Common myeloid progenitor, CD34-positive (primary cell): ENCODE measurements around the gene SORL1-AS1.

ENCODE experiments used
- CTCF ChIA-PET: fragments of 350-600 bp; sonication (Branson Sonifier 250); formaldehyde crosslinking; loops from one replicate; lab custom pipeline; 2021; ENCODE audit warnings: antibody characterized with exemption; lab: Charles Lee
- POLR2A ChIA-PET: fragments of 350-600 bp; sonication (Branson Sonifier 250); formaldehyde crosslinking; loops from one replicate; lab custom pipeline; 2021; ENCODE audit warnings: antibody characterized with exemption; lab: Charles Lee
- DNase-seq, 3 donors: peaks; one replicate each; pipeline versions ENCODE4 v3.0.0 to v3.0.0-alpha.2; 2013
- H3K27ac ChIP-seq, 2 experiments: 1 replicate in 1 of 2; 2 replicates in 1 of 2; pipeline ENCODE4 v1.7.0; 2013; ENCODE audit warnings: inconsistent platforms in 2 of 2, low read length in 2 of 2, mild to moderate bottlenecking in 2 of 2, low read depth in 1 of 2, moderate library complexity in 1 of 2; ENCODE audit not compliant: severe bottlenecking in 2 of 2, insufficient read depth in 1 of 2, poor library complexity in 1 of 2
- H3K27me3 ChIP-seq, 5 experiments: replicated peaks in 2 of 5; 1 replicate in 3 of 5; 2 replicates in 2 of 5; pipeline versions ENCODE4 v1.6.1 to v1.7.0; 2013; ENCODE audit warnings: low read length in 4 of 5, mild to moderate bottlenecking in 2 of 5, moderate library complexity in 2 of 5, inconsistent platforms in 1 of 5; ENCODE audit not compliant: insufficient read depth in 5 of 5, control insufficient read depth in 4 of 5
- H3K36me3 ChIP-seq, 4 experiments: 1 replicate in 2 of 4; 2 replicates in 2 of 4; pipeline versions ENCODE4 v1.6.1 to v1.7.0; 2013; ENCODE audit warnings: low read length in 3 of 4, control low read depth in 1 of 4, mild to moderate bottlenecking in 1 of 4; ENCODE audit not compliant: control insufficient read depth in 4 of 4, insufficient read depth in 4 of 4
- H3K4me1 ChIP-seq, 4 experiments: 1 replicate in 3 of 4; 2 replicates in 1 of 4; pipeline versions ENCODE4 v1.6.1 to v1.7.1; 2013; ENCODE audit warnings: low read length in 3 of 4, mild to moderate bottlenecking in 3 of 4, control low read depth in 1 of 4, inconsistent platforms in 1 of 4, moderate library complexity in 1 of 4; ENCODE audit not compliant: control insufficient read depth in 4 of 4, insufficient read depth in 4 of 4; ENCODE audit errors: control extremely low read depth in 1 of 4
- H3K4me3 ChIP-seq, 7 experiments: 1 replicate in 4 of 7; 2 replicates in 3 of 7; pipeline versions ENCODE4 v1.5.1 to v1.7.0; 2013; ENCODE audit warnings: mild to moderate bottlenecking in 7 of 7, low read length in 6 of 7, moderate library complexity in 6 of 7, inconsistent platforms in 2 of 7, low read depth in 2 of 7, control low read depth in 1 of 7; ENCODE audit not compliant: insufficient read depth in 4 of 7, control insufficient read depth in 1 of 7; ENCODE audit errors: extremely low read depth in 1 of 7
- H3K9me3 ChIP-seq, 5 experiments: 1 replicate in 4 of 5; 2 replicates in 1 of 5; pipeline versions ENCODE4 v1.6.1 to v1.7.1; 2013; ENCODE audit warnings: low read length in 4 of 5, mild to moderate bottlenecking in 2 of 5, inconsistent platforms in 1 of 5, low read depth in 1 of 5, moderate library complexity in 1 of 5; ENCODE audit not compliant: control insufficient read depth in 4 of 5, insufficient read depth in 2 of 5; ENCODE audit errors: control extremely low read depth in 1 of 5
- WGBS: methylation state at CpG from one replicate; pipeline ENCODE4 v1.1.5; 2013; ENCODE audit not compliant: insufficient coverage; 5-methylcytosine and 5-hydroxymethylcytosine counted together

Gene SORL1-AS1

GRCh38 chr11:121452609-121453150 is at the start of gene SORL1-AS1:
Gene SORL1-AS1 (minus strand): TSS chr11:121452967.
- 0% methylated on average over 12 of the region's 21 CpGs for WGBS
- Histone ChIP-seq H3K9me3 (peaks cover 0 to 1% (median 0%) of the 10 kb centered on the region in 5 experiments), H3K4me3 (peak within 1 kb of the TSS; percentile 77 to 98 (median 95)), H3K36me3 (peaks cover 0 to 5% (median 3%) of the 10 kb centered on the region in 4 experiments), H3K27me3 (no peaks in the 10 kb centered on the region), H3K27ac (peak within 1 kb of the TSS in 1 of 2 experiments; percentile 44), H3K4me1 (peaks cover 47 to 77% (median 72%) of the 10 kb centered on the region in 4 experiments)
- CTCF ChIA-PET = interaction anchor here (1.3 to 4.3 kb wide), 6 partner anchors 14 to 119 kb away, joined by 3 to 50 read pairs (median 9); no protein-coding TSS in a partner anchor
- POLR2A ChIA-PET = interaction anchor here (1.4 kb wide), 1 partner anchor 135 kb away, joined by 5 read pairs; no protein-coding TSS in a partner anchor
- DNase-seq = peak in 2 of 3 donors; percentile 83 to 87

DNA sequence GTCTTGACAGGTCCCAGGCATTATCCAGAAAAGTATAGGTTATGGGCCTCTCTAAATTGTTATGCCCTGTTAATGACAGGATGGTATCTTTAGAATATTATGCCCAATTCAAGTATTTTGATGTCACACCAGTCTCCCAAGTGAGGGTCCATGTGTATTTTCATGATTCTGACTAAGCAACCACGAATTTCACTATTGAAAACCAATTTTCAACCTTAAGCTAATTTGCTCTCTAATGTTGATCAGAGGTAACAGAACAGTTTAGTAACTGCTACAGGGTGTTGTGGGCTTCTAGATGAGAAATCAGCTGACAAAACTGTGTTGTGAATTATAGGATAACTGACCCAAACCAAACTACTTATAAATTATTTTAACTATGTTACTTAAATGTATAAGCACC is 48.0 kb upstream of the SORL1-AS1 start:
- DNase-seq = no peak
- Histone ChIP-seq H3K36me3 (peaks cover 31 to 77% (median 53%) of the 10 kb centered on the region in 4 experiments), H3K9me3 (peaks cover 0 to 5% (median 1%) of the 10 kb centered on the region in 5 experiments), H3K4me1 (peaks cover 0 to 7% (median 2%) of the 10 kb centered on the region in 4 experiments), H3K27ac (no peak overlapping the region), H3K27me3 (no peaks in the 10 kb centered on the region), H3K4me3 (no peak overlapping the region)
- POLR2A ChIA-PET = no interaction called here
- WGBS = no CpG with 5 or more reads among the region's 1 CpG
- CTCF ChIA-PET = interaction anchor here (1.9 kb wide), 1 partner anchor 8 kb away, joined by 5 read pairs; no protein-coding TSS in a partner anchor

DNA sequence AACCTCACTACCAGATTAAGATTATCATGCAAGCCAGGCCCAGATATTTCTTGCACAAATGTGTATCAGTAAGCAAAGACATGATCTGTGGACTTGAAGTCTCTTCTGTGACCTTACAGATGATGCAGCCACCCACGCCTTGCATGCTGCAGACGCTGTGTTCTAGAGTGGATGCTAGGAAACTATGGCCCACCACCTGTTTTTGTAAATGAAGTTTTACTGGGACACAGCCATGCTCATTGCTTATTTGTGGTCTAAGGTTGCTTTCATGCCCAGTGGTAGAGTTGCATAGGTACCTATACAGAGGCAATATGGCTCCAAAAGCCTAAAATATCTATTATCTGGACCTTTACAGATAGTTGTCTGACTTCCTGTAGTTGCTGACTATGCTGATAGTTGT is 47.5 kb upstream of the SORL1-AS1 start:
- Histone ChIP-seq H3K27ac (no peak overlapping the region), H3K9me3 (peaks cover 0 to 2% (median 0%) of the 10 kb centered on the region in 5 experiments), H3K4me1 (peaks cover 0 to 7% (median 2%) of the 10 kb centered on the region in 4 experiments), H3K36me3 (peaks cover 31 to 76% (median 54%) of the 10 kb centered on the region in 4 experiments), H3K4me3 (no peak overlapping the region), H3K27me3 (no peaks in the 10 kb centered on the region)
- CTCF ChIA-PET = interaction anchor here (1.9 kb wide), 1 partner anchor 8 kb away, joined by 5 read pairs; no protein-coding TSS in a partner anchor
- POLR2A ChIA-PET = interaction anchor here (0.7 kb wide), 1 partner anchor 14 kb away, joined by 3 read pairs; no protein-coding TSS in a partner anchor
- WGBS = 56% methylated on average over 2 of the region's 2 CpGs
- no peak for DNase-seq

GRCh38 chr11:121499405-121499804 is 46.6 kb upstream of the SORL1-AS1 start:
- CTCF ChIA-PET = interaction anchor here (1.9 kb wide), 1 partner anchor 9 kb away, joined by 5 read pairs; no protein-coding TSS in a partner anchor
- no CpG with 5 or more reads among the region's 2 CpGs for WGBS
- H3K9me3 ChIP-seq = peaks cover 0 to 2% (median 0%) of the 10 kb centered on the region in 5 experiments
- no peaks in the 10 kb centered on the region for H3K27me3 ChIP-seq
- no peak overlapping the region for H3K4me3 ChIP-seq
- no peak overlapping the region for H3K27ac ChIP-seq
- POLR2A ChIA-PET = interaction anchor here (0.7 kb wide), 1 partner anchor 15 kb away, joined by 3 read pairs; no protein-coding TSS in a partner anchor
- peaks cover 28 to 69% (median 53%) of the 10 kb centered on the region in 4 experiments for H3K36me3 ChIP-seq
- H3K4me1 ChIP-seq = peaks cover 5 to 16% (median 6%) of the 10 kb centered on the region in 4 experiments
- no peak for DNase-seq

- peaks cover 0 to 2% (median 0%) of the 10 kb centered on the region in 5 experiments for H3K9me3 ChIP-seq
- no peak overlapping the region for H3K27ac ChIP-seq
- no peak overlapping the region for H3K4me3 ChIP-seq
- peaks cover 2 to 13% (median 9%) of the 10 kb centered on the region in 4 experiments for H3K4me1 ChIP-seq
- WGBS = 75% methylated on average over 4 of the region's 5 CpGs
- no peaks in the 10 kb centered on the region for H3K27me3 ChIP-seq
- CTCF ChIA-PET = interaction anchor here (1.4 kb wide), 1 partner anchor 11 kb away, joined by 3 read pairs; no protein-coding TSS in a partner anchor
- peaks cover 31 to 71% (median 54%) of the 10 kb centered on the region in 4 experiments for H3K36me3 ChIP-seq
- POLR2A ChIA-PET = no interaction called here
- no peak for DNase-seq
Measured at GRCh38 chr11:121497176-121497998, 44.6 kb upstream of the SORL1-AS1 start.

GRCh38 chr11:121494355-121495099 is 41.8 kb upstream of the SORL1-AS1 start:
- 91% methylated on average over 4 of the region's 7 CpGs for WGBS
- Histone ChIP-seq H3K27me3 (no peaks in the 10 kb centered on the region), H3K4me1 (peaks cover 2 to 13% (median 9%) of the 10 kb centered on the region in 4 experiments), H3K4me3 (peak overlapping the region in 1 of 7 experiments; percentile 19), H3K9me3 (no peaks in the 10 kb centered on the region), H3K36me3 (peaks cover 28 to 66% (median 51%) of the 10 kb centered on the region in 4 experiments), H3K27ac (no peak overlapping the region)
- ChIA-PET POLR2A (no interaction called here), CTCF (interaction anchor here (1.2 to 3.6 kb wide), 5 partner anchors 11 to 43 kb away, joined by 3 to 12 read pairs (median 6); partner anchors contain the start of gene SORL1)
- DNase-seq = peak in 2 of 3 donors; percentile 32 to 53
